Uterine smooth muscle cell (primary cell): ENCODE measurements around the gene CIBAR2. TPM values are rescaled to one million over a fixed set of nuclear protein-coding genes. Genes with fewer than 3 reads are reported as not detected.

Experiments used
- total RNA-seq: library from RNA; depleted of rRNA; stranded (reverse); fragments of >200 nt; gene quantifications from 2 replicates; pipeline ENCODE4 v1.2.3, GENCODE V29; 2014

CIBAR2 gene
- not detected in 2 replicates for total RNA-seq

GRCh38 chr16:85112364-85112763 lies at the start of gene CIBAR2:
TSS of gene CIBAR2 (minus strand) at chr16:85112472. CDS start at chr16:85112352, 120 bp downstream.

Other genes starting within 250 kb of the CIBAR2 start
- 89.4 and 97.5 TPM in 2 replicates for gene ZDHHC7, start 100.9 kb downstream of the CIBAR2 start, total RNA-seq
- 18.5 and 31.0 TPM in 2 replicates for gene KIAA0513, start 84.7 kb downstream of the CIBAR2 start, total RNA-seq